H1 (cell line): Measurements from ENCODE around the gene BBX.

ENCODE experiments used
- CBX5 ChIP-seq: fragments of 300-800, 300-1000 bp; sonication (generic); IDR thresholded peaks from 2 replicates; pipeline ENCODE4 v1.7.1; 2016; ENCODE audit warnings: antibody characterized with exemption, low read length, low read depth
- CEBPB ChIP-seq: IDR thresholded peaks from 2 replicates; pipeline ENCODE4 v1.6.1; 2012; ENCODE audit warnings: low read depth, low read length
- EGR1 ChIP-seq: IDR thresholded peaks from 2 replicates; pipeline ENCODE4 v1.6.1; 2011; ENCODE audit warnings: low read depth, low read length, borderline replicate concordance
- EZH2 ChIP-seq: fragments of 200-600 bp; sonication (generic); IDR thresholded peaks from 2 replicates; pipeline ENCODE4 v1.7.1; 2012; ENCODE audit warnings: low read depth, mild to moderate bottlenecking, moderate library complexity, low read length, inconsistent platforms; ENCODE audit not compliant: severe bottlenecking
- KDM4A ChIP-seq: IDR thresholded peaks from one replicate; pipeline ENCODE4 v1.7.1; 2012; ENCODE audit warnings: low read depth, mild to moderate bottlenecking, moderate library complexity, low read length, inconsistent platforms; ENCODE audit not compliant: severe bottlenecking
- POLR2AphosphoS5 ChIP-seq: IDR thresholded peaks from 2 replicates; pipeline ENCODE4 v1.6.1; 2011; ENCODE audit warnings: low read depth, low read length
- RAD21 ChIP-seq, 2 experiments: IDR thresholded peaks in 1 of 2; conservative IDR thresholded peaks in 1 of 2; 2 replicates each; pipeline ENCODE4 v1.6.1; 2011; ENCODE audit warnings: low read depth in 2 of 2, low read length in 2 of 2, improper control_type of control experiment in 1 of 2, inconsistent platforms in 1 of 2, mild to moderate bottlenecking in 1 of 2, moderate library complexity in 1 of 2
- TAF1 ChIP-seq: IDR thresholded peaks from 2 replicates; pipeline ENCODE4 v1.6.1; 2011; ENCODE audit warnings: mild to moderate bottlenecking, low read depth, low read length
- TCF12 ChIP-seq: IDR thresholded peaks from 2 replicates; pipeline ENCODE4 v1.6.1; 2011; ENCODE audit warnings: low read depth, mild to moderate bottlenecking, low read length
- TF ChIP-seq, protein P1 (sequence below): IDR thresholded peaks from 2 replicates; pipeline ENCODE4 v1.6.1; 2011; ENCODE audit warnings: low read depth, mild to moderate bottlenecking, low read length; ENCODE audit not compliant: insufficient read depth
- TF ChIP-seq, protein P2 (sequence below): IDR thresholded peaks from 2 replicates; pipeline ENCODE4 v1.6.1; 2011; ENCODE audit warnings: low read length, improper control_type of control experiment
- TF ChIP-seq, protein P3 (sequence below), 3 experiments: IDR thresholded peaks; 1 replicate in 2 of 3; 2 replicates in 1 of 3; pipeline versions ENCODE4 v1.5.1 to v1.6.1; 2011; ENCODE audit warnings: low read length in 3 of 3, mild to moderate bottlenecking in 3 of 3, inconsistent platforms in 2 of 3, low read depth in 1 of 3, moderate library complexity in 1 of 3; ENCODE audit not compliant: insufficient read depth in 1 of 3; ENCODE audit errors: control extremely low read depth in 1 of 3

DNA sequence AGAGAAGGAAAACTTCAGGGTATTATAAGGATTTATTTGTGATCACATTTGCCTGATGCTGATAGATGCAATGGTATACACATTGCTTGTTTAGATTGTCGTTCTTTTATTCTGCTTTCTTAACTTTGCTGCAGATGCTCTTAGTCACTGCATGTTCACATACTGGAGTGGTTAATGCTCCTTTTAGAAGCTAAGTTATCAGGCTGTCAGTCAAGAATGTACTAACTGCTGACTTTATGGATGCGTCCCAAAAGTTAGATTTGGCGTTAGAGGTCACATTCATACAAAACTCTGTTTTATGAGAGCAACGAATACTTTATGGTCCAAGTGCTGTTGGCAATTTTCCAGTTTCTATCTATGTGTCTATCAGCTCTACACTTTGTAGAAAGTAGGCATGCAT, 160.7 kb downstream of the BBX start:
- TF ChIP-seq, protein P1, sequence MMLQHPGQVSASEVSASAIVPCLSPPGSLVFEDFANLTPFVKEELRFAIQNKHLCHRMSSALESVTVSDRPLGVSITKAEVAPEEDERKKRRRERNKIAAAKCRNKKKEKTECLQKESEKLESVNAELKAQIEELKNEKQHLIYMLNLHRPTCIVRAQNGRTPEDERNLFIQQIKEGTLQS, result no peak
- TF ChIP-seq TCF12, result no peak
- TF ChIP-seq RAD21 (IDR thresholded peaks at IDR 0.05 in 1 of 2, conservative IDR thresholded peaks at IDR 0.05 in 1 of 2; ENCODE audit: low read depth in 2 of 2, low read length in 2 of 2), result no peak
- TF ChIP-seq KDM4A, result no peak
- TF ChIP-seq, protein P2, sequence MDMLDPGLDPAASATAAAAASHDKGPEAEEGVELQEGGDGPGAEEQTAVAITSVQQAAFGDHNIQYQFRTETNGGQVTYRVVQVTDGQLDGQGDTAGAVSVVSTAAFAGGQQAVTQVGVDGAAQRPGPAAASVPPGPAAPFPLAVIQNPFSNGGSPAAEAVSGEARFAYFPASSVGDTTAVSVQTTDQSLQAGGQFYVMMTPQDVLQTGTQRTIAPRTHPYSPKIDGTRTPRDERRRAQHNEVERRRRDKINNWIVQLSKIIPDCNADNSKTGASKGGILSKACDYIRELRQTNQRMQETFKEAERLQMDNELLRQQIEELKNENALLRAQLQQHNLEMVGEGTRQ, result no peak
- TF ChIP-seq POLR2AphosphoS5, result no peak
- TF ChIP-seq EZH2, result no peak
- no peak for TF ChIP-seq CBX5
- TF ChIP-seq TAF1, result no peak
- TF ChIP-seq, protein P3, sequence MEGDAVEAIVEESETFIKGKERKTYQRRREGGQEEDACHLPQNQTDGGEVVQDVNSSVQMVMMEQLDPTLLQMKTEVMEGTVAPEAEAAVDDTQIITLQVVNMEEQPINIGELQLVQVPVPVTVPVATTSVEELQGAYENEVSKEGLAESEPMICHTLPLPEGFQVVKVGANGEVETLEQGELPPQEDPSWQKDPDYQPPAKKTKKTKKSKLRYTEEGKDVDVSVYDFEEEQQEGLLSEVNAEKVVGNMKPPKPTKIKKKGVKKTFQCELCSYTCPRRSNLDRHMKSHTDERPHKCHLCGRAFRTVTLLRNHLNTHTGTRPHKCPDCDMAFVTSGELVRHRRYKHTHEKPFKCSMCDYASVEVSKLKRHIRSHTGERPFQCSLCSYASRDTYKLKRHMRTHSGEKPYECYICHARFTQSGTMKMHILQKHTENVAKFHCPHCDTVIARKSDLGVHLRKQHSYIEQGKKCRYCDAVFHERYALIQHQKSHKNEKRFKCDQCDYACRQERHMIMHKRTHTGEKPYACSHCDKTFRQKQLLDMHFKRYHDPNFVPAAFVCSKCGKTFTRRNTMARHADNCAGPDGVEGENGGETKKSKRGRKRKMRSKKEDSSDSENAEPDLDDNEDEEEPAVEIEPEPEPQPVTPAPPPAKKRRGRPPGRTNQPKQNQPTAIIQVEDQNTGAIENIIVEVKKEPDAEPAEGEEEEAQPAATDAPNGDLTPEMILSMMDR (IDR thresholded peaks at IDR 0.05; ENCODE audit: control extremely low read depth in 1 of 3, insufficient read depth in 1 of 3, low read depth in 1 of 3, low read length in 3 of 3), result no peak
- TF ChIP-seq CEBPB, result no peak
- TF ChIP-seq EGR1, result no peak
